GM12891 (cell line): ENCODE measurements around the gene JAKMIP3.

Experiments used
- POLR2A ChIP-seq: IDR thresholded peaks from 2 replicates; pipeline ENCODE4 v1.6.1; 2011; ENCODE audit warnings: low read depth, low read length, control low read depth
- POLR2AphosphoS5 ChIP-seq: IDR thresholded peaks from 2 replicates; pipeline ENCODE4 v1.6.1; 2011; ENCODE audit warnings: low read depth, low read length, control low read depth
- POU2F2 ChIP-seq: IDR thresholded peaks from 2 replicates; pipeline ENCODE4 v1.6.1; 2011; ENCODE audit warnings: low read depth, mild to moderate bottlenecking, control low read depth, low read length, moderate library complexity
- SPI1 ChIP-seq: IDR thresholded peaks from 2 replicates; pipeline ENCODE4 v1.6.1; 2011; ENCODE audit warnings: low read depth, low read length, control low read depth
- TAF1 ChIP-seq: IDR thresholded peaks from 2 replicates; pipeline ENCODE4 v1.6.1; 2011; ENCODE audit warnings: low read depth, low read length, control low read depth

DNA sequence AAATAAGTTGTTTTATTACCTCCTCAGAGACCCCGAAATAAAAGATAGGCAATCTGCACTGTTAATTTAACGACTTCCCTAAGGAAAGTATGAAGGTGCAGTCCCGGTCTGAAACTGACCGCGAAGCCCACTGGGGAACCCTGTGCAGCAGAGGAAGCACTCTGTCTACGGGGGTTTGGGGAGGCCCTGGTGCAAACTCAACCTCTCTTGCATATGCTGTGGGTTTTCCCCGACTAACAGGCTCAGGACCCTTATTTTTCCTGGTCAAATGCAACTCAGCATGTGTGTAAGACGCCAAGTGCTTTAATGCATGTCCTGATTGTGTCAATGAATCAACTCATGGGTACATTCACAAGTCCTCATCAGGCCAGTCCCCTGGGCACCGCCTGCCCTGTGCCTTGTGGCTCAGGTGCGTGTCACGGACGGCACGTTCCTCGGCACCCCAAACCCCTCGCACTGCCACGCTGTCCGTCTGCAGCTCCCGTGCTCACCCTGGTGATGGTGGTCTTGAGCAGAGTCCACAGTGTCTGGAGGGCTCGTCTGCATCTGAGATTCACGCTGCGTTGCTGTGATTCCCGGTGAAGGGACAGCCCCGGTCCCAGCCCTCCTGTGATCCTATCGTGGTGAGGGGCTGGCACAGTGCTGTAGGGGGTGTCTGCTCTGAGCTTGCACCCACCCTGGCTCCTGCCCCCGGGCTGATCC, 33.8 kb downstream of the JAKMIP3 start:
- TF ChIP-seq POLR2A (no peak), POLR2AphosphoS5 (no peak), TAF1 (no peak), POU2F2 (no peak), SPI1 (no peak)
